ENCODE data around the gene CBX8. TPM values are rescaled to one million over a fixed set of nuclear protein-coding genes. Genes with fewer than 3 reads are reported as not detected.

The CBX8 gene
- total and polyA plus RNA-seq, 2 of the 13 experiments (the other 11 are each of a cell fraction or from before 2014, with no cell fraction given): 0.34 to 12.6 TPM

DNA sequence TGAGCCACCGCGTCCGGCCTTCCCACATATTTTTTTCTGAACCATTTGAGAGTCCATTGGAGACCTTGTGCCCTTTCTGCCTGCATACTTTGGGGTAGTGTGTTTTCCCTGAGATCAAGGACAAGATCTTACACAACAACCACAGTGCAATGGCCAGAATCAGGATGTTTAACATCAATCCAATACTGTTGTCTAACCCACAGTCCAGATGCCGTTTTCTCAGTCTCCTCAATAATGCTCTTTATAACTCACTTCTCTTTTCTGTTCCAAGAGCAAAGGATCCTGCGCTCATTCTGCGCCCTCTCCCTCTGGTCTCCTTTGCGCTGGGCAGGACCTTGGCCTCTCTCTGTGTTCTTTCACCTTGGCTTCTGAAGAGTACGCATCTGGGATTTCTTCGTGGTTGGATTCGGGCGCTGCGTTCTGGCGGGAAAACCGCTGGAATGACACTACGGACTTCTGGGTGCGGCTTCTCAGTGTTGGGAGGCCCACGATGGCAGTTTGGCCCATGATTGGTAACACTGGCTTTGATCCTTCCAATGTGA lies 25.8 kb upstream of the CBX8 start (continued):
- 0 out of 2 replicates have a peak, but pooled peaks have one; percentile 41 for TF ChIP-seq ZFAT (CRISPR knock-in tag; conservative IDR thresholded peaks at IDR 0.05)
- no peak for TF ChIP-seq HNRNPL (IDR thresholded peaks at IDR 0.05; ENCODE audit: low read depth, low read length)
- peak; percentile 13; the same call in 1 of the 2 replicates for TF ChIP-seq SMARCC2 (IDR thresholded peaks at IDR 0.05)
- peak; percentile 61; the same call in 1 of the 2 replicates for TF ChIP-seq KMT2A (CRISPR knock-in tag; IDR thresholded peaks at IDR 0.05)
- 0 out of 2 replicates have a peak, but pooled peaks have one; percentile 19 for TF ChIP-seq ZNF761 (CRISPR knock-in tag; conservative IDR thresholded peaks at IDR 0.05)
- TF ChIP-seq ZNF24 (IDR thresholded peaks at IDR 0.05): no peak
- peak; percentile 86 for TF ChIP-seq NFKBIZ (CRISPR knock-in tag; IDR thresholded peaks at IDR 0.05)
- TF ChIP-seq, protein P1, sequence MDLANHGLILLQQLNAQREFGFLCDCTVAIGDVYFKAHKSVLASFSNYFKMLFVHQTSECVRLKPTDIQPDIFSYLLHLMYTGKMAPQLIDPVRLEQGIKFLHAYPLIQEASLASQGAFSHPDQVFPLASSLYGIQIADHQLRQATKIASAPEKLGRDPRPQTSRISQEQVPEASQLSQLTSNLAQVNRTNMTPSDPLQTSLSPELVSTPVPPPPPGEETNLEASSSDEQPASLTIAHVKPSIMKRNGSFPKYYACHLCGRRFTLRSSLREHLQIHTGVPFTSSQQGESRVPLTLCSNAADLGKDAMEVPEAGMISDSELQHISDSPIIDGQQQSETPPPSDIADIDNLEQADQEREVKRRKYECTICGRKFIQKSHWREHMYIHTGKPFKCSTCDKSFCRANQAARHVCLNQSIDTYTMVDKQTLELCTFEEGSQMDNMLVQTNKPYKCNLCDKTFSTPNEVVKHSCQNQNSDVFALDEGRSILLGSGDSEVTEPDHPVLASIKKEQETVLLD (CRISPR knock-in tag; IDR thresholded peaks at IDR 0.05; ENCODE audit: low read depth): no peak
- TF ChIP-seq ZNF354B (CRISPR knock-in tag; IDR thresholded peaks at IDR 0.05): no peak
- TF ChIP-seq ZNF331 (CRISPR knock-in tag; IDR thresholded peaks at IDR 0.05): peak; percentile 93
- TF ChIP-seq YEATS2 (CRISPR knock-in tag; IDR thresholded peaks at IDR 0.05; ENCODE audit: borderline replicate concordance): peak; percentile 55; the same call in 1 of the 2 replicates
- peak; percentile 76; the same call in 1 of the 2 replicates for TF ChIP-seq HINFP (CRISPR knock-in tag; IDR thresholded peaks at IDR 0.05; ENCODE audit: low read depth)
- TF ChIP-seq, protein P2, sequence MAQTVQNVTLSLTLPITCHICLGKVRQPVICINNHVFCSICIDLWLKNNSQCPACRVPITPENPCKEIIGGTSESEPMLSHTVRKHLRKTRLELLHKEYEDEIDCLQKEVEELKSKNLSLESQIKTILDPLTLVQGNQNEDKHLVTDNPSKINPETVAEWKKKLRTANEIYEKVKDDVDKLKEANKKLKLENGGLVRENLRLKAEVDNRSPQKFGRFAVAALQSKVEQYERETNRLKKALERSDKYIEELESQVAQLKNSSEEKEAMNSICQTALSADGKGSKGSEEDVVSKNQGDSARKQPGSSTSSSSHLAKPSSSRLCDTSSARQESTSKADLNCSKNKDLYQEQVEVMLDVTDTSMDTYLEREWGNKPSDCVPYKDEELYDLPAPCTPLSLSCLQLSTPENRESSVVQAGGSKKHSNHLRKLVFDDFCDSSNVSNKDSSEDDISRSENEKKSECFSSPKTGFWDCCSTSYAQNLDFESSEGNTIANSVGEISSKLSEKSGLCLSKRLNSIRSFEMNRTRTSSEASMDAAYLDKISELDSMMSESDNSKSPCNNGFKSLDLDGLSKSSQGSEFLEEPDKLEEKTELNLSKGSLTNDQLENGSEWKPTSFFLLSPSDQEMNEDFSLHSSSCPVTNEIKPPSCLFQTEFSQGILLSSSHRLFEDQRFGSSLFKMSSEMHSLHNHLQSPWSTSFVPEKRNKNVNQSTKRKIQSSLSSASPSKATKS (CRISPR knock-in tag; IDR thresholded peaks at IDR 0.05): no peak
- TF ChIP-seq ZNF605 (CRISPR knock-in tag; IDR thresholded peaks at IDR 0.05): no peak
- no peak for TF ChIP-seq REXO4 (CRISPR knock-in tag; IDR thresholded peaks at IDR 0.05; ENCODE audit: borderline replicate concordance)
- TF ChIP-seq FOXK2 (IDR thresholded peaks at IDR 0.05): no peak; the same call in 1 of the 2 replicates
- TF ChIP-seq ZNF672 (CRISPR knock-in tag; IDR thresholded peaks at IDR 0.05): no peak
- TF ChIP-seq ZNF746 (CRISPR knock-in tag; IDR thresholded peaks at IDR 0.05): peak; percentile 73
- no peak for TF ChIP-seq RFX5 (IDR thresholded peaks at IDR 0.05; ENCODE audit: low read depth, low read length)
- TF ChIP-seq, protein P3, sequence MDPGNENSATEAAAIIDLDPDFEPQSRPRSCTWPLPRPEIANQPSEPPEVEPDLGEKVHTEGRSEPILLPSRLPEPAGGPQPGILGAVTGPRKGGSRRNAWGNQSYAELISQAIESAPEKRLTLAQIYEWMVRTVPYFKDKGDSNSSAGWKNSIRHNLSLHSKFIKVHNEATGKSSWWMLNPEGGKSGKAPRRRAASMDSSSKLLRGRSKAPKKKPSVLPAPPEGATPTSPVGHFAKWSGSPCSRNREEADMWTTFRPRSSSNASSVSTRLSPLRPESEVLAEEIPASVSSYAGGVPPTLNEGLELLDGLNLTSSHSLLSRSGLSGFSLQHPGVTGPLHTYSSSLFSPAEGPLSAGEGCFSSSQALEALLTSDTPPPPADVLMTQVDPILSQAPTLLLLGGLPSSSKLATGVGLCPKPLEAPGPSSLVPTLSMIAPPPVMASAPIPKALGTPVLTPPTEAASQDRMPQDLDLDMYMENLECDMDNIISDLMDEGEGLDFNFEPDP (CRISPR knock-in tag; conservative IDR thresholded peaks at IDR 0.05): no peak
- TF ChIP-seq, protein P4, sequence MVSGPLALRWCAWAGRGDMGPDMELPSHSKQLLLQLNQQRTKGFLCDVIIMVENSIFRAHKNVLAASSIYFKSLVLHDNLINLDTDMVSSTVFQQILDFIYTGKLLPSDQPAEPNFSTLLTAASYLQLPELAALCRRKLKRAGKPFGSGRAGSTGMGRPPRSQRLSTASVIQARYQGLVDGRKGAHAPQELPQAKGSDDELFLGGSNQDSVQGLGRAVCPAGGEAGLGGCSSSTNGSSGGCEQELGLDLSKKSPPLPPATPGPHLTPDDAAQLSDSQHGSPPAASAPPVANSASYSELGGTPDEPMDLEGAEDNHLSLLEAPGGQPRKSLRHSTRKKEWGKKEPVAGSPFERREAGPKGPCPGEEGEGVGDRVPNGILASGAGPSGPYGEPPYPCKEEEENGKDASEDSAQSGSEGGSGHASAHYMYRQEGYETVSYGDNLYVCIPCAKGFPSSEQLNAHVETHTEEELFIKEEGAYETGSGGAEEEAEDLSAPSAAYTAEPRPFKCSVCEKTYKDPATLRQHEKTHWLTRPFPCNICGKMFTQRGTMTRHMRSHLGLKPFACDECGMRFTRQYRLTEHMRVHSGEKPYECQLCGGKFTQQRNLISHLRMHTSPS (CRISPR knock-in tag; IDR thresholded peaks at IDR 0.05; ENCODE audit: low read depth): peak; percentile 84
- TF ChIP-seq ZNF749 (CRISPR knock-in tag; IDR thresholded peaks at IDR 0.05; ENCODE audit: borderline replicate concordance): no peak
- no peak for TF ChIP-seq ZNF260 (CRISPR knock-in tag; IDR thresholded peaks at IDR 0.05; ENCODE audit: borderline replicate concordance, low read depth)

Data from HepG2 (cell line).